Uterus (tissue), 4 donors: Measurements from ENCODE around the gene KATNAL1. TPM values are rescaled to one million over a fixed set of nuclear protein-coding genes. Genes with fewer than 3 reads are reported as not detected.
A peak's percentile ranks its signal among the peaks of the same experiment; 100 is the strongest.

Experiments
- DNase-seq, 2 donors: peaks; one replicate each; pipeline ENCODE4 v3.0.0-alpha.2; 2019 to 2020
- H3K27ac ChIP-seq, 2 donors: fragments of 200-600 bp; sonication (generic); 1 replicate in 1 of 2; 2 replicates in 1 of 2; pipeline ENCODE4 v1.5.1; 2016 to 2018
- H3K27me3 ChIP-seq, 2 donors: fragments of 200-600 bp; sonication (generic); one replicate each; pipeline ENCODE4 v1.5.1; 2018 to 2019; ENCODE audit warnings: control low read depth in 1 of 2
- H3K36me3 ChIP-seq, 2 donors: fragments of 200-600 bp; sonication (generic); one replicate each; pipeline ENCODE4 v1.5.1; 2019; ENCODE audit warnings: control low read depth in 1 of 2
- H3K4me1 ChIP-seq, 2 donors: fragments of 200-600 bp; sonication (generic); one replicate each; pipeline ENCODE4 v1.5.1; 2018 to 2019; ENCODE audit warnings: control low read depth in 1 of 2
- H3K4me3 ChIP-seq, 2 donors: fragments of 200-600 bp; sonication (generic); 1 replicate in 1 of 2; 2 replicates in 1 of 2; pipeline ENCODE4 v1.5.1; 2018 to 2019; ENCODE audit warnings: mild to moderate bottlenecking in 1 of 2
- H3K9me3 ChIP-seq, 2 donors: fragments of 200-600 bp; sonication (generic); one replicate each; pipeline ENCODE4 v1.5.1; 2019; ENCODE audit warnings: control low read depth in 1 of 2
- POLR2A ChIP-seq, 2 donors: fragments of 450-650 bp; IDR thresholded peaks; one replicate each; pipeline ENCODE4 v1.6.1; 2016; ENCODE audit warnings: antibody characterized with exemption in 2 of 2, mild to moderate bottlenecking in 1 of 2, moderate library complexity in 1 of 2
- intact Hi-C: fragments of 100-400 bp; cut with DNase I; formaldehyde crosslinking; loops from one replicate; pipeline ENCODE4 v1.15.1; 2023; ENCODE audit warnings: low total_unique reads
- total RNA-seq, 4 donors: library from RNA; depleted of rRNA in 3 of 4; stranded (reverse); fragments of >200 nt in 3 of 4; gene quantifications; one replicate each; pipeline versions ENCODE4 v1.1.0 to v1.2.4, GENCODE V29; 2014 to 2023
- TF ChIP-seq, protein P1 (sequence below), 4 experiments: fragments of 200-600 bp in 2 of 4; fragments of 450-650 bp in 2 of 4; sonication (generic) in 2 of 4; IDR thresholded peaks; one replicate each; pipeline ENCODE4 v1.5.1; 2016 to 2019; ENCODE audit warnings: antibody characterized with exemption in 4 of 4, mild to moderate bottlenecking in 2 of 4, moderate library complexity in 1 of 4
- donor health status: DM: yes; HTN: yes; CAD: no.

The KATNAL1 gene
- total RNA-seq, 4 donors from 2014 or later, result 24.1 to 65.3 (median 49.9) TPM

DNA sequence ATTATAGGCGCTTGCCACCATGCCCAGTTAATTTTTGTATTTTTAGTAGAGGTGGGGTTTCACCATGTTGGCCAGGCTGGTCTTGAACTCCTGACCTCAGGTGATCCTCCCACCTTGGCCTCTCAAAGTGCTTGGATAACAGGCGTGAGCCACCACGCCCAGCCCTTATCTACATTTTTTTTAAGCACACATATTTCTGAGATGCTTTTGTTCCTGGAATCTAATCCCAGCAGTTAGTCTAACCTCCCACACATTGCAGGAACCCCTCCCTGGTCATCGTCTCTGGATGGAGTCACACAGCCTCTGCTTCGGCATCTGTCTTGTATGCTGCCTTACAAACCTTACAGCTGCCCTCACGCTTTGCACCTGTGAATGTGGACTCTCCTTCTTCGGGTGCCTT lies 15.1 kb upstream of the KATNAL1 start:
- Histone ChIP-seq H3K27ac (no peak overlapping the region), H3K9me3 (no peaks in the 10 kb centered on the region), H3K27me3 (no peaks in the 10 kb centered on the region), H3K36me3 (no peaks in the 10 kb centered on the region), H3K4me3 (no peak overlapping the region), H3K4me1 (no peaks in the 10 kb centered on the region)
- DNase-seq, result no peak
- intact Hi-C loops, result no loop called here
- TF ChIP-seq POLR2A (IDR thresholded peaks at IDR 0.05), result no peak
- TF ChIP-seq, protein P1, sequence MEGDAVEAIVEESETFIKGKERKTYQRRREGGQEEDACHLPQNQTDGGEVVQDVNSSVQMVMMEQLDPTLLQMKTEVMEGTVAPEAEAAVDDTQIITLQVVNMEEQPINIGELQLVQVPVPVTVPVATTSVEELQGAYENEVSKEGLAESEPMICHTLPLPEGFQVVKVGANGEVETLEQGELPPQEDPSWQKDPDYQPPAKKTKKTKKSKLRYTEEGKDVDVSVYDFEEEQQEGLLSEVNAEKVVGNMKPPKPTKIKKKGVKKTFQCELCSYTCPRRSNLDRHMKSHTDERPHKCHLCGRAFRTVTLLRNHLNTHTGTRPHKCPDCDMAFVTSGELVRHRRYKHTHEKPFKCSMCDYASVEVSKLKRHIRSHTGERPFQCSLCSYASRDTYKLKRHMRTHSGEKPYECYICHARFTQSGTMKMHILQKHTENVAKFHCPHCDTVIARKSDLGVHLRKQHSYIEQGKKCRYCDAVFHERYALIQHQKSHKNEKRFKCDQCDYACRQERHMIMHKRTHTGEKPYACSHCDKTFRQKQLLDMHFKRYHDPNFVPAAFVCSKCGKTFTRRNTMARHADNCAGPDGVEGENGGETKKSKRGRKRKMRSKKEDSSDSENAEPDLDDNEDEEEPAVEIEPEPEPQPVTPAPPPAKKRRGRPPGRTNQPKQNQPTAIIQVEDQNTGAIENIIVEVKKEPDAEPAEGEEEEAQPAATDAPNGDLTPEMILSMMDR (IDR thresholded peaks at IDR 0.05), result no peak

DNA sequence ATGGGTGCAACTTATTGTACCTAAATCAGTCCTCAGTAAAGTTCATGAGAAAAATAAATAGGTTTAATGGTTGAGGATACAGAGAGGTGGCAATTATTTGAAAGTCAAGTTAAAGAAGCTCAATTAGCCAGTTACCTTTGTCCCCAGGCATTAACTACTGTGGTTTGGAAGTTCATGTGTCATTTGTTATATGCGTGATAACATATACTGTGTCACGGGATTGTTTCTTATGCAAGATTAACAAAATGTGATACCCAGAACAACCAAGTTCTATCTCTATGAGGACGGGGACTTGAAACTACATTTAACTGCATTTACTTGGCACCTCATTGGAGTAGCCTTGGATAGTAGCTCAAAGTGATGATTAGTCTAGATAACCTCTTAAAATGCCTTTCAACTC lies 13.9 kb upstream of the KATNAL1 start:
- intact Hi-C loops, result no loop called here
- H3K9me3 ChIP-seq, result no peaks in the 10 kb centered on the region
- no peaks in the 10 kb centered on the region for H3K4me1 ChIP-seq
- no peak overlapping the region for H3K4me3 ChIP-seq
- H3K27me3 ChIP-seq, result no peaks in the 10 kb centered on the region
- no peak overlapping the region for H3K27ac ChIP-seq
- H3K36me3 ChIP-seq, result no peaks in the 10 kb centered on the region
- DNase-seq, result no peak
- TF ChIP-seq, protein P1 (IDR thresholded peaks at IDR 0.05), result no peak
- TF ChIP-seq POLR2A (IDR thresholded peaks at IDR 0.05), result no peak

DNA sequence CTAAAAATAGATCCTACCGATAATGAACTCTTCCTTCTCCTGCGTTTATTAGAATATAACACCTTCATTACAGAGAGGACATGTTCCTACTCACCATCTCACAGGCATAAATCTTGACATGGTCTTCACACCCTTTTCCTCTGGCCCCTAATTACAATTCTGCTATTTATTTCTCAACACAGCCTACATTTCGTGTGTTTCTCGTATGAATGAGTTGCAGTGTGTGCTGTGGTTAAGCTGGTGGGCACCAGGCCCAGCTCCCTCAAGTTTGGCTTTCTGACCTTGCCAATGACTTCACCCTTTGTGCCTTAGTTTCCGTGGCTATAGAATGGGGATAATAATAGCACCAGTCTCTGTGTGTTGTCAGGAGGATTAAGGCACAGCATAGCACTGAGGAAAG lies 12.3 kb upstream of the KATNAL1 start:
- intact Hi-C loops, result no loop called here
- no peaks in the 10 kb centered on the region for H3K4me1 ChIP-seq
- no peak for TF ChIP-seq POLR2A (IDR thresholded peaks at IDR 0.05)
- TF ChIP-seq, protein P1 (IDR thresholded peaks at IDR 0.05), result no peak
- H3K4me3 ChIP-seq, result no peak overlapping the region
- no peaks in the 10 kb centered on the region for H3K27me3 ChIP-seq
- H3K9me3 ChIP-seq, result no peaks in the 10 kb centered on the region
- DNase-seq, result no peak
- H3K27ac ChIP-seq, result peak overlapping the region; percentile 46 to 68
- no peaks in the 10 kb centered on the region for H3K36me3 ChIP-seq

DNA sequence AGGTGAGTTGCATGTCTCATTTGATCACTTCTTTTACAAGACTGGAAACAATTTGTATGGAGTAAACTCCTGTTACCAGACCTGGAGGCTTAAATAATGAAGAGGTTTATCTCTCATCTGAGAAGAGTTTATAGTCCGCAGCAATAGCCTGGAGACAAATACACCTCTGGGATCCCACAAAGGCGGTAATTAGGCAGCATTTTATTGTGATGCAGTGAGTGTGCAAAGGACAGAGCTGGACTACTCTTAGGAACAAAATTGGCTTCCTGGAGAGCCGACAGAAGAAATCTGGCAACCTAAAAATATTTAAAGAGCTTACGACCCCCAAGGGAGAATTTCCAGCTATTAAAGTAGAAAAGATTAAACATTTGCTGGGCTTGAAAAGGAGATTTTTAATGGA lies 11.8 kb upstream of the KATNAL1 start:
- no peak for TF ChIP-seq POLR2A (IDR thresholded peaks at IDR 0.05)
- TF ChIP-seq, protein P1 (IDR thresholded peaks at IDR 0.05), result no peak
- Histone ChIP-seq H3K4me3 (no peak overlapping the region), H3K36me3 (no peaks in the 10 kb centered on the region), H3K9me3 (no peaks in the 10 kb centered on the region), H3K27ac (peak overlapping the region; percentile 46 to 68), H3K4me1 (no peaks in the 10 kb centered on the region), H3K27me3 (no peaks in the 10 kb centered on the region)
- DNase-seq, result no peak
- intact Hi-C loops, result no loop called here

DNA sequence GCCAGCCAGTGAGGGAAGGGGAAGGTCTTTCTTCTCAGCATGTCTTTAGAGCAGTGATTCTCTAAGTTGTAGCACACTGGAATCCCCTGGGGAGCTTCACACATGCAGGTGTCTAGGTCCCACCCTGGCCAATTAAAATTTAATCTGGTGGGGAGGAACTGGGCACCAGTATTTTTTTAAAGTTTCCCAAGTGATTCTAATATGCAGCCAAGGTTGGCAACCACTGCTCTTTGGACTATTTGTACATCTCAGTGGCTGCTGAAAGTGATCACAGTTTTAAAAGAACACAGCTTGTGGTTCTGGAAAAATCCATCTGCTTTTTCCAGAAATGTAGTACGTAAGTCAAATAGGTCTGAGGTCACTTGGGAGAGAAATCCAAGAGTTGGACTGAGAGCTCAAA lies 10.7 kb upstream of the KATNAL1 start:
- intact Hi-C loops, result no loop called here
- TF ChIP-seq, protein P1 (IDR thresholded peaks at IDR 0.05), result no peak
- TF ChIP-seq POLR2A (IDR thresholded peaks at IDR 0.05), result no peak
- Histone ChIP-seq H3K4me1 (peaks cover 0 to 3% of the 10 kb centered on the region in 2 donors), H3K4me3 (no peak overlapping the region), H3K27me3 (no peaks in the 10 kb centered on the region), H3K36me3 (no peaks in the 10 kb centered on the region), H3K9me3 (no peaks in the 10 kb centered on the region), H3K27ac (peak overlapping the region in 1 of 2 donors; percentile 46)
- DNase-seq, result no peak
